Suprapubic skin (tissue), 3 donors: Measurements from ENCODE around the gene GNA12.

ENCODE experiments used
- CTCF ChIP-seq, 2 donors: fragments of 200-600 bp in 1 of 2; fragments of 450-650 bp in 1 of 2; sonication (generic) in 1 of 2; IDR thresholded peaks; one replicate each; pipeline ENCODE4 v1.5.1; 2016 to 2019; ENCODE audit warnings: antibody characterized with exemption in 2 of 2, mild to moderate bottlenecking in 1 of 2, moderate library complexity in 1 of 2
- POLR2A ChIP-seq, 2 donors: fragments of 450-650 bp; IDR thresholded peaks; one replicate each; pipeline ENCODE4 v1.6.1; 2017; ENCODE audit warnings: antibody characterized with exemption in 2 of 2, mild to moderate bottlenecking in 2 of 2, moderate library complexity in 2 of 2

DNA sequence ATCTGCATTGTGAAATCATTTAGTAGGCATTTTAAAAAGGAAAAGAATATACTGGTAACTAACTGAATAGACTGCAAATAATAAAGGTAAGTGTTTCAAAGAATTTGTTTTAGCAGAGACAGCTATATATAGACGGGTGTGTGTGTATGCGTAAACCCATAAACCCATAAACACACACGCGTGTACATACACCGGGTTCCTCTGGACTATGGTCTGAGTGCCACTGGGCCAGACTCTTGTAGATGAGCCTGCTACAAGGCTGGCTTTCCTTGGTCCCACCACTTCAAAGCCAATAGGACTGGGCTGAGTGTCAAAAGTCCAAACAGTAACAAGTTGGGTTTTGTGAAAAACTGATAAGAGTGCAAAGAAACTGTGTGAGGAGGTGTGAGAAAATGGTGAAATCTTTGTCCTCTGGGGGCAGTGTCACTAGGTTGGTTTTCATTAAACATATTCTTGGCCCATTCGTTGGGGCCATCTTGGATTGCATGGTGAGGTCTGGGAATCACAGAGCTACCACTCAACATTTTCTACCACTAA is 39.8 kb downstream of the GNA12 start:
- TF ChIP-seq CTCF (IDR thresholded peaks at IDR 0.05) (no peak), POLR2A (IDR thresholded peaks at IDR 0.05) (no peak)
